ENCODE results near the gene ZKSCAN1. TPM values are rescaled to one million over a fixed set of nuclear protein-coding genes. Genes with fewer than 3 reads are reported as not detected.

Gene ZKSCAN1
- total RNA-seq, 6 experiments from 2014 or later: 24.5 to 147 (median 80.1) TPM

DNA sequence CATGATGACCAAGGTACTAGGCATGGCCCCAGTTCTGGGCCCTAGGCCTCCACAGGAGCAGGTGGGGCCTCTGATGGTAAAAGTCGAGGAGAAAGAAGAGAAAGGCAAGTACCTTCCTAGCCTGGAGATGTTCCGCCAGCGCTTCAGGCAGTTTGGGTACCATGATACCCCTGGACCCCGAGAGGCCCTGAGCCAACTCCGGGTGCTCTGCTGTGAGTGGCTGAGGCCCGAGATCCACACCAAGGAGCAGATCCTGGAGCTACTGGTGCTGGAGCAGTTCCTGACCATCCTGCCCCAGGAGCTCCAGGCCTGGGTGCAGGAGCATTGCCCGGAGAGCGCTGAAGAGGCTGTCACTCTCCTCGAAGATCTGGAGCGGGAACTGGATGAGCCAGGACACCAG lies 41.6 kb downstream of the ZKSCAN1 start:
- DNase-seq: no peak
- intact Hi-C loops (cut with DNase I): loop anchor here in 1 of 2 donors (5.0 to 10.0 kb wide), 2 partner anchors 65 to 142 kb away; partner anchors contain the start of gene TRIM4
- whole genome bisulfite sequencing (ENCODE audit: insufficient coverage, low coverage, low lambda C conversion rate, missing lambda C conversion rate): 86% methylated on average over 3 of the region's 10 CpGs
- TF ChIP-seq, protein P1, sequence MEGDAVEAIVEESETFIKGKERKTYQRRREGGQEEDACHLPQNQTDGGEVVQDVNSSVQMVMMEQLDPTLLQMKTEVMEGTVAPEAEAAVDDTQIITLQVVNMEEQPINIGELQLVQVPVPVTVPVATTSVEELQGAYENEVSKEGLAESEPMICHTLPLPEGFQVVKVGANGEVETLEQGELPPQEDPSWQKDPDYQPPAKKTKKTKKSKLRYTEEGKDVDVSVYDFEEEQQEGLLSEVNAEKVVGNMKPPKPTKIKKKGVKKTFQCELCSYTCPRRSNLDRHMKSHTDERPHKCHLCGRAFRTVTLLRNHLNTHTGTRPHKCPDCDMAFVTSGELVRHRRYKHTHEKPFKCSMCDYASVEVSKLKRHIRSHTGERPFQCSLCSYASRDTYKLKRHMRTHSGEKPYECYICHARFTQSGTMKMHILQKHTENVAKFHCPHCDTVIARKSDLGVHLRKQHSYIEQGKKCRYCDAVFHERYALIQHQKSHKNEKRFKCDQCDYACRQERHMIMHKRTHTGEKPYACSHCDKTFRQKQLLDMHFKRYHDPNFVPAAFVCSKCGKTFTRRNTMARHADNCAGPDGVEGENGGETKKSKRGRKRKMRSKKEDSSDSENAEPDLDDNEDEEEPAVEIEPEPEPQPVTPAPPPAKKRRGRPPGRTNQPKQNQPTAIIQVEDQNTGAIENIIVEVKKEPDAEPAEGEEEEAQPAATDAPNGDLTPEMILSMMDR (IDR thresholded peaks at IDR 0.05): no peak
- TF ChIP-seq POLR2A (IDR thresholded peaks at IDR 0.05): no peak
- Histone ChIP-seq H3K4me1 (no peaks in the 10 kb centered on the region), H3K36me3 (peaks cover 0 to 39% (median 15%) of the 10 kb centered on the region in 4 donors), H3K4me3 (no peak overlapping the region), H3K27me3 (no peaks in the 10 kb centered on the region), H3K27ac (no peak overlapping the region), H3K9me3 (no peaks in the 10 kb centered on the region)
- no peak for ATAC-seq

DNA sequence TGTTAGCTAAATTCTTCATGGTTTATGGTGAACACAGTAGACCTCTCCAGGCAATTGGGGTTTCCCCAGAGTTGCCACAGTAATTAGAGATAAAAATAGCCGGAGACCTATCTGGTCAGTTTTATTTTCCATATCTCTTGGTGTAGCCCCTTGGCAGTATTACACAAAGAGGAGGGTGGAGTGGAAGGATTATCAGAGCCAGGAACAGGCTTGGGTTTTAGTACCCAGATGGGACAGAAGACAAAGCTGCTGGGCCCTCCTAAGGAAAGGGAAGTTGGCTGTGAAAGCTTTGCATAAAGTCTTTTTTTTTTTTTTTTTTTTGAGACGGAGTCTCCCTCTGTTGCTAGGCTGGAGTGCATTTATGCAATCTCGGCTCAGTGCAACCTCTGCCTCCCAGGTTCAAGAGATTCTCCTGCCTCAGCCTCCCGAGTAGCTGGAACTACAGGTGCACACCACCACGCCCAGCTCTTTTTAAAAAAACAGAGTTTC lies 43.9 kb downstream of the ZKSCAN1 start:
- intact Hi-C loops (cut with DNase I): loop anchor here in 1 of 2 donors (5.0 to 10.0 kb wide), 2 partner anchors 67 to 144 kb away; partner anchors contain the start of gene TRIM4
- no peak overlapping the region for H3K27ac ChIP-seq
- peaks cover 0 to 46% (median 19%) of the 10 kb centered on the region in 4 donors for H3K36me3 ChIP-seq
- TF ChIP-seq, protein P1 (IDR thresholded peaks at IDR 0.05): no peak
- no peak for TF ChIP-seq POLR2A (IDR thresholded peaks at IDR 0.05)
- DNase-seq (no peak), ATAC-seq (no peak)
- no peaks in the 10 kb centered on the region for H3K9me3 ChIP-seq
- no peak overlapping the region for H3K4me3 ChIP-seq
- H3K27me3 ChIP-seq: no peaks in the 10 kb centered on the region
- H3K4me1 ChIP-seq: no peaks in the 10 kb centered on the region
- WGBS (ENCODE audit: insufficient coverage, low coverage, low lambda C conversion rate, missing lambda C conversion rate): 78% methylated on average over 5 of the region's 5 CpGs

- Histone ChIP-seq H3K27ac (no peak overlapping the region), H3K36me3 (peaks cover 0 to 48% (median 19%) of the 10 kb centered on the region in 4 donors), H3K27me3 (no peaks in the 10 kb centered on the region), H3K4me3 (no peak overlapping the region), H3K9me3 (no peaks in the 10 kb centered on the region), H3K4me1 (peaks cover 0 to 21% (median 8%) of the 10 kb centered on the region in 4 donors)
- 87% methylated on average over 9 of the region's 11 CpGs for WGBS (ENCODE audit: insufficient coverage, low coverage, low lambda C conversion rate, missing lambda C conversion rate)
- TF ChIP-seq, protein P1 (IDR thresholded peaks at IDR 0.05): no peak
- TF ChIP-seq POLR2A (IDR thresholded peaks at IDR 0.05): no peak
- ATAC-seq: no peak
- DNase-seq: no peak
- intact Hi-C loops (cut with DNase I): no loop called here
These were observed 46.3 kb downstream of the ZKSCAN1 start for GRCh38 chr7:100061518-100062193.

DNA sequence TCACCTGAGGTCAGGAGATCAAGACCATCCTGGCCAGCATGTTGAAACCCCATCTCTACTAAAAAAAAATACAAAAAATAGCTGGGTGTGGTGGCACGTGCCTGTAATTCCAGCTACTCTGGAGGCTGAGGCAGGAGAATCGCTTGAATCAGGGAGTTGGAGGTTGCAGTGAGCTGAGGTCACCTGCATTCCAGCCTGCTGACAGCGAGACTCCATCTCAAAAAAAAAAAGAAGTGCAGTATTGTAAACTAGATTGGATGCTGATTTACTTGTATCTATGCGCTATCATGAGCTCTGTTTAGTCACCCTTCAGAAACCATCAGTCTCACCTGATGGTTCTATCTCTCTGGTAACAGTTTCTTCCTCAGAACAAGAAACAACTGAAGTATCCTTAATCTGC lies 48.0 kb downstream of the ZKSCAN1 start:
- ATAC-seq (no peak), DNase-seq (no peak)
- WGBS (ENCODE audit: insufficient coverage, low coverage, low lambda C conversion rate, missing lambda C conversion rate): 97% methylated on average over 4 of the region's 4 CpGs
- Histone ChIP-seq H3K4me3 (no peak overlapping the region), H3K27me3 (no peaks in the 10 kb centered on the region), H3K36me3 (peaks cover 0 to 31% (median 14%) of the 10 kb centered on the region in 4 donors), H3K27ac (no peak overlapping the region), H3K9me3 (no peaks in the 10 kb centered on the region), H3K4me1 (peaks cover 0 to 25% (median 10%) of the 10 kb centered on the region in 4 donors)
- intact Hi-C loops (cut with DNase I): no loop called here
- TF ChIP-seq, protein P1 (IDR thresholded peaks at IDR 0.05): no peak
- no peak for TF ChIP-seq POLR2A (IDR thresholded peaks at IDR 0.05)

All from right lobe of liver (tissue), 6 donors.